Natural killer cell (primary cell): Measurements from ENCODE around the gene PLEKHA7. TPM values are rescaled to one million over a fixed set of nuclear protein-coding genes. Genes with fewer than 3 reads are reported as not detected.

Source experiments
- ATAC-seq, 3 donors: fragments of 150-1000 bp in 2 of 3; fragments of 200-7000 bp in 1 of 3; cut with Tn5 transposase; 1 replicate in 1 of 3; 2 replicates in 2 of 3; pipeline ENCODE4 v1.10.0; 2021; ENCODE audit warnings: mild to moderate bottlenecking in 2 of 3, moderate library complexity in 2 of 3
- DNase-seq, 2 donors: peaks; one replicate each; pipeline versions ENCODE4 v3.0.0 to v3.0.0-alpha.2; 2013 to 2021; ENCODE audit warnings: mixed read lengths in 1 of 2
- H3K27ac ChIP-seq: one replicate; pipeline ENCODE4 v1.5.1; 2013; ENCODE audit warnings: mild to moderate bottlenecking, low read length
- H3K27me3 ChIP-seq: one replicate; pipeline ENCODE4 v1.6.1; 2013; ENCODE audit warnings: low read length; ENCODE audit not compliant: control insufficient read depth, insufficient read depth
- H3K36me3 ChIP-seq: one replicate; pipeline ENCODE4 v1.6.1; 2013; ENCODE audit warnings: low read length; ENCODE audit not compliant: control insufficient read depth, insufficient read depth
- H3K4me1 ChIP-seq: one replicate; pipeline ENCODE4 v1.6.1; 2013; ENCODE audit warnings: low read length; ENCODE audit not compliant: control insufficient read depth, insufficient read depth
- H3K4me3 ChIP-seq: one replicate; pipeline ENCODE4 v1.5.1; 2013; ENCODE audit warnings: low read length
- H3K9me3 ChIP-seq: one replicate; pipeline ENCODE4 v1.6.1; 2013; ENCODE audit warnings: low read length; ENCODE audit not compliant: control insufficient read depth, insufficient read depth
- H3K27ac Mint-ChIP-seq, 2 donors: one replicate each; pipeline ENCODE4 v1.8.0; 2022; ENCODE audit warnings: mild to moderate bottlenecking in 2 of 2, mixed read lengths in 2 of 2, moderate library complexity in 1 of 2
- H3K27me3 Mint-ChIP-seq, 2 donors: one replicate each; pipeline ENCODE4 v1.8.0; 2022; ENCODE audit warnings: low read depth in 2 of 2, mixed read lengths in 2 of 2
- H3K36me3 Mint-ChIP-seq: one replicate; pipeline ENCODE4 v1.8.0; 2022; ENCODE audit warnings: mixed read lengths
- H3K4me1 Mint-ChIP-seq, 2 donors: one replicate each; pipeline ENCODE4 v1.8.0; 2022; ENCODE audit warnings: mixed read lengths in 2 of 2
- H3K4me3 Mint-ChIP-seq: one replicate; pipeline ENCODE4 v1.8.0; 2022; ENCODE audit warnings: mild to moderate bottlenecking, moderate library complexity, mixed read lengths
- H3K9me3 Mint-ChIP-seq, 2 donors: one replicate each; pipeline ENCODE4 v1.8.0; 2022; ENCODE audit warnings: mixed read lengths in 2 of 2
- WGBS: methylation state at CpG from one replicate; pipeline ENCODE4 v1.1.7; 2013; ENCODE audit warnings: missing lambda C conversion rate; ENCODE audit not compliant: insufficient coverage; 5-methylcytosine and 5-hydroxymethylcytosine counted together
- intact Hi-C: fragments of 100-400 bp; cut with micrococcal nuclease; formaldehyde crosslinking; loops from one replicate; pipeline ENCODE4 v1.14.2; 2022
- total RNA-seq, 4 donors: library from RNA; stranded (reverse); fragments of 120-200 nt in 1 of 4; gene quantifications; one replicate each; pipeline versions ENCODE4 v1.2.3 to v1.2.4, GENCODE V29; 2013 to 2022
- TF ChIP-seq, protein P1 (sequence below): fragments of 200-600 bp; IDR thresholded peaks from one replicate; pipeline ENCODE4 v1.8.0; 2022; ENCODE audit warnings: antibody characterized with exemption

The PLEKHA7 gene
- total RNA-seq, 3 donors from 2014 or later (not counting 1 experiment from before 2014, with no cell fraction given) = 1.00 to 2.5 (median 1.3) TPM

DNA sequence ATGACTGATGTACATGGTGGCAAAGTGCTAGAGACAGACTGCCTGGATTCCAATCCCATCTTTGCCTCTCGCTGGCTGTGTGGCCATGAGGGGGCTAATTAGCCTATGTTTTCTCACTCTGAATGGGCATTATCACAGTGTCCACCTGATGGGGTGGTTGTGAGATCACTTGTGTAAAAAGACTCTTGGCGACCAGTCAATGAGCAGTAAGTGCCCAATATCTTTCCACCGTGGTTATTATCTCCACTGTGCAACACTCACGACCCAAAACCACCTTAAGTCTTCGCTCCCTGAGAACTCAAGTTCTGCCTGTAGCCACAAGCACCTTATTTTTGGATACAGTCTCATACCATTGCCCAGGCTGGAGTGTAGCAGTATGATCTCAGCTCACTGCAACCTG lies 52.1 kb downstream of the PLEKHA7 start:
- no peaks in the 10 kb centered on the region for H3K9me3 Mint-ChIP-seq
- no peaks in the 10 kb centered on the region for H3K9me3 ChIP-seq
- no peaks in the 10 kb centered on the region for H3K36me3 Mint-ChIP-seq
- no peaks in the 10 kb centered on the region for H3K4me1 Mint-ChIP-seq
- ATAC-seq = no peak
- no peak for DNase-seq
- no peak overlapping the region for H3K27ac ChIP-seq
- H3K36me3 ChIP-seq = no peaks in the 10 kb centered on the region
- no peaks in the 10 kb centered on the region for H3K27me3 ChIP-seq
- H3K27ac Mint-ChIP-seq = no peak overlapping the region
- no peaks in the 10 kb centered on the region for H3K4me1 ChIP-seq
- no peaks in the 10 kb centered on the region for H3K27me3 Mint-ChIP-seq
- intact Hi-C loops = no loop called here
- H3K4me3 Mint-ChIP-seq = no peak overlapping the region
- no peak overlapping the region for H3K4me3 ChIP-seq
- 87% methylated on average over 5 of the region's 5 CpGs for WGBS
- TF ChIP-seq, protein P1, sequence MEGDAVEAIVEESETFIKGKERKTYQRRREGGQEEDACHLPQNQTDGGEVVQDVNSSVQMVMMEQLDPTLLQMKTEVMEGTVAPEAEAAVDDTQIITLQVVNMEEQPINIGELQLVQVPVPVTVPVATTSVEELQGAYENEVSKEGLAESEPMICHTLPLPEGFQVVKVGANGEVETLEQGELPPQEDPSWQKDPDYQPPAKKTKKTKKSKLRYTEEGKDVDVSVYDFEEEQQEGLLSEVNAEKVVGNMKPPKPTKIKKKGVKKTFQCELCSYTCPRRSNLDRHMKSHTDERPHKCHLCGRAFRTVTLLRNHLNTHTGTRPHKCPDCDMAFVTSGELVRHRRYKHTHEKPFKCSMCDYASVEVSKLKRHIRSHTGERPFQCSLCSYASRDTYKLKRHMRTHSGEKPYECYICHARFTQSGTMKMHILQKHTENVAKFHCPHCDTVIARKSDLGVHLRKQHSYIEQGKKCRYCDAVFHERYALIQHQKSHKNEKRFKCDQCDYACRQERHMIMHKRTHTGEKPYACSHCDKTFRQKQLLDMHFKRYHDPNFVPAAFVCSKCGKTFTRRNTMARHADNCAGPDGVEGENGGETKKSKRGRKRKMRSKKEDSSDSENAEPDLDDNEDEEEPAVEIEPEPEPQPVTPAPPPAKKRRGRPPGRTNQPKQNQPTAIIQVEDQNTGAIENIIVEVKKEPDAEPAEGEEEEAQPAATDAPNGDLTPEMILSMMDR = no peak

DNA sequence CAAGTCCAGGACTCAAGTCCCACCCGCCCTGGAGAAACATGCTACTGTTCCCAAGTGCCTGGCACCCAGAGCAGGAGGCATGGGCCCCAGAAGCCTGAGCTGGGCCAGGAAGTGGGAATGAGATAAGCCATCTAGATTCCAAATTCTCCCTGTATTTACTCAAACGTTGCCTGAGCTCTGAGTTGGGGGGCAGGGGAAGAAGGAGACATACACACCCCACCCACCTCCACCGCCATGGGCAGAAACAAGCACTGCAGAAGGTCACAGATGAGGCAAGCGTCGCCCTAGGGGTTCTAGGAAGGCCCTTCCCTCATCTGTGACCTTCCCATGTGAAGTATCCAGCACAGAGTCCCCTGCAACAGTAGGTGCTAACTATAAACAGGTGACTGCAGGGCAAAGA lies 54.0 kb downstream of the PLEKHA7 start:
- H3K27ac Mint-ChIP-seq = no peak overlapping the region
- intact Hi-C loops = no loop called here
- H3K4me3 Mint-ChIP-seq = no peak overlapping the region
- H3K9me3 ChIP-seq = no peaks in the 10 kb centered on the region
- H3K27ac ChIP-seq = no peak overlapping the region
- no peaks in the 10 kb centered on the region for H3K27me3 ChIP-seq
- TF ChIP-seq, protein P1 = no peak
- H3K4me1 Mint-ChIP-seq = no peaks in the 10 kb centered on the region
- no peaks in the 10 kb centered on the region for H3K4me1 ChIP-seq
- no peaks in the 10 kb centered on the region for H3K27me3 Mint-ChIP-seq
- no peaks in the 10 kb centered on the region for H3K36me3 Mint-ChIP-seq
- no peak overlapping the region for H3K4me3 ChIP-seq
- DNase-seq = no peak
- WGBS = 80% methylated on average over 3 of the region's 5 CpGs
- no peaks in the 10 kb centered on the region for H3K36me3 ChIP-seq
- H3K9me3 Mint-ChIP-seq = no peaks in the 10 kb centered on the region
- no peak for ATAC-seq

DNA sequence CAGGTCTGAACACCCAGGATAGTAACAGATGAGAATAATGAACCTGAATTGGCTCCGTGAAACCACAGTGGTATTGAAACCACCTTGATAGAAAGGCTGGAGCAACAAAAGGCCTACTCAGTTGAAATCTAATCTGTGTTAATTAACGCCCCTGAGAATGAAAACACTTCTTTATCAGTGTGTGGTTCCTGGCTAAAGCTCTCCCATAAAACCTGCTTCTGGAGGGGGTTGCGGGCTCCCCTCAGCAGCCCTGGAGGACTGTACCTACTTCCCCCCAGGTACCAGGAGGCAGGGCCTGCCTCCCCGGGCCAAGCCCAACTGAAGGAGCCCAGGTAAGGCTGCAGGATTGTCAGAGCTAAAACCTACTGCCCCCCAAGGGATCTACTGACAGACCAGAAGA lies 54.6 kb downstream of the PLEKHA7 start:
- intact Hi-C loops = no loop called here

DNA sequence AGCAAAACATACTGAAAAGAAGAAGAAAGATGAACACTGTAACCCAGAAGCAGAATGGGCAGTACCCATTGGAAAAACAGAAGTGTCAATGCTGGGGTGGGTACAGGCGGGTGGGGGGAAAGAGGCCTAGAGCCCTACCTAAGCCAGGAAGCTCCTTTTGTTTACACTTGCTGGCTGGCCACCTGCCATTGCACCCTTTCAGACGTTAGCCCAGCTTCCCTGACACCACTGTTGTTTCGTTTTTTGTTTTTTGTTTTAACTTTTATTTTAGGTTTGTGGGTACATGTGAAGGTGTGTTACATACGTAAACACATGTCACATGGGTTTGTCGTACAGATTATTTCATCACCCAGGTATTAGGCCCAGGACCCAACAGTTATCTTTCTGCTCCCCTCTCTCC lies 55.4 kb downstream of the PLEKHA7 start:
- Mint-ChIP-seq H3K4me1 (no peaks in the 10 kb centered on the region), H3K9me3 (no peaks in the 10 kb centered on the region), H3K4me3 (no peak overlapping the region), H3K36me3 (no peaks in the 10 kb centered on the region), H3K27me3 (no peaks in the 10 kb centered on the region), H3K27ac (no peak overlapping the region)
- DNase-seq = no peak
- no peaks in the 10 kb centered on the region for H3K4me1 ChIP-seq
- H3K27ac ChIP-seq = no peak overlapping the region
- no peaks in the 10 kb centered on the region for H3K36me3 ChIP-seq
- no peak for ATAC-seq
- no peaks in the 10 kb centered on the region for H3K9me3 ChIP-seq
- intact Hi-C loops = no loop called here
- H3K4me3 ChIP-seq = no peak overlapping the region
- no peaks in the 10 kb centered on the region for H3K27me3 ChIP-seq
- TF ChIP-seq, protein P1 = no peak
- 65% methylated on average over 5 of the region's 5 CpGs for WGBS

More for the DNA sequence above, 54.6 kb downstream of the PLEKHA7 start:
- Mint-ChIP-seq H3K4me3 (no peak overlapping the region), H3K27me3 (no peaks in the 10 kb centered on the region), H3K4me1 (no peaks in the 10 kb centered on the region), H3K27ac (no peak overlapping the region), H3K36me3 (no peaks in the 10 kb centered on the region), H3K9me3 (no peaks in the 10 kb centered on the region)
- Histone ChIP-seq H3K27ac (no peak overlapping the region), H3K4me3 (no peak overlapping the region), H3K36me3 (no peaks in the 10 kb centered on the region), H3K9me3 (no peaks in the 10 kb centered on the region), H3K27me3 (no peaks in the 10 kb centered on the region), H3K4me1 (no peaks in the 10 kb centered on the region)
- DNase-seq (no peak), ATAC-seq (no peak)
- TF ChIP-seq, protein P1 = no peak
- 95% methylated on average over 4 of the region's 4 CpGs for WGBS
